ENCODE data around the gene EXOC3L1.

DNA sequence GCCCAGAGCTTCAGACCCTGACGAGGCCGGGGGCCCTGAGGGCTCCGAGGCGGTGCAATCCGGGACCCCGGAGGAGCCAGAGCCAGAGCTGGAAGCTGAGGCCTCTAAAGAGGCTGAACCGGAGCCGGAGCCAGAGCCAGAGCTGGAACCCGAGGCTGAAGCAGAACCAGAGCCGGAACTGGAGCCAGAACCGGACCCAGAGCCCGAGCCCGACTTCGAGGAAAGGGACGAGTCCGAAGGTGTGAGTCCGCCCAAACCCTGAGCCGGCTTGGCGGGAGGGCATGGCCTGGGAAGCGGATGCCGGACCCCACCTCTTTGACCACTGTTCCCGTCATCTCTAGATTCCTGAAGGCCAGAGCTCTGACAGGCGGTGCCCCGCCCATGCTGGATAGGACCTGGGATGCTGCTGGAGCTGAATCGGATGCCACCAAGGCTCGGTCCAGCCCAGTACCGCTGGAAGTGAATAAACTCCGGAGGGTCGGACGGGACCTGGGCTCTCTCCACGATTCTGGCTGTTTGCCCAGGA, 15.2 kb downstream of the EXOC3L1 start:
- TF ChIP-seq, protein P1, sequence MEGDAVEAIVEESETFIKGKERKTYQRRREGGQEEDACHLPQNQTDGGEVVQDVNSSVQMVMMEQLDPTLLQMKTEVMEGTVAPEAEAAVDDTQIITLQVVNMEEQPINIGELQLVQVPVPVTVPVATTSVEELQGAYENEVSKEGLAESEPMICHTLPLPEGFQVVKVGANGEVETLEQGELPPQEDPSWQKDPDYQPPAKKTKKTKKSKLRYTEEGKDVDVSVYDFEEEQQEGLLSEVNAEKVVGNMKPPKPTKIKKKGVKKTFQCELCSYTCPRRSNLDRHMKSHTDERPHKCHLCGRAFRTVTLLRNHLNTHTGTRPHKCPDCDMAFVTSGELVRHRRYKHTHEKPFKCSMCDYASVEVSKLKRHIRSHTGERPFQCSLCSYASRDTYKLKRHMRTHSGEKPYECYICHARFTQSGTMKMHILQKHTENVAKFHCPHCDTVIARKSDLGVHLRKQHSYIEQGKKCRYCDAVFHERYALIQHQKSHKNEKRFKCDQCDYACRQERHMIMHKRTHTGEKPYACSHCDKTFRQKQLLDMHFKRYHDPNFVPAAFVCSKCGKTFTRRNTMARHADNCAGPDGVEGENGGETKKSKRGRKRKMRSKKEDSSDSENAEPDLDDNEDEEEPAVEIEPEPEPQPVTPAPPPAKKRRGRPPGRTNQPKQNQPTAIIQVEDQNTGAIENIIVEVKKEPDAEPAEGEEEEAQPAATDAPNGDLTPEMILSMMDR (conservative IDR thresholded peaks at IDR 0.05; ENCODE audit: low read depth, low read length), result no peak
- TF ChIP-seq EZH2 (IDR thresholded peaks at IDR 0.05; ENCODE audit: low read length, unreplicated experiment) (no peak), EZH2phosphoT487 (IDR thresholded peaks at IDR 0.05; ENCODE audit: borderline replicate concordance, low read length) (no peak)
